ENCODE data around the gene INHBC.

DNA sequence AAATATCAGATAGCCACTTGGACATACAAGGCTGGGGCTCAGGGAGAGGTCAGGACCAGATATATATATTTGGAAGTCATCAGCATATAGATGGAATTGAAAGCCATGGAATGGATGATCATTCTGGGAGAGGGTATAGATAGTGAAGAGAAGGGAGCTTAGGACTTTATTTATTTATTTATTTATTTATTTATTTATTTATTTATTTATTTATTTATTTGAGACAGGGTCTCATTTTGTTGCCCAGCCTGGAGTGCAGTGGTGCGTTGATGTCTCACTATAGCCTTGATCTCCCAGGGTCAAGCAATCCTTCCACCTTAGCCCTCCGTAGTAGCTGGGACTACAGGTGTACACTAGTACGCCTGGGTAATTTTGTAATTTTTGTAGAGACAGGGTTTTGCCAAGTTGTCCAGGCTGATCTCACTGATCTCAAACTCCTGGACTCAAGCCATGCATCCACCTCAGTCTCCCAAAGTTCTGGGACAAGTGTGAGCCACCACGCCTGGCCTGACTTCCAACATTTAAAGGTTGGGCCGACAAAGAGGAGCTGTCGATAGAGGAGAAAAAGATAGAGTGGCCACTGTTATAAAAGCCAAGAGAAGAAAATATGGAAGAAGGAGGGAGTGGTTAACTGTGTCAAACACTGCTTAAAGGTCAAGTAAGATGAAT is 11.8 kb downstream of the INHBC start:
- TF ChIP-seq, protein P1, sequence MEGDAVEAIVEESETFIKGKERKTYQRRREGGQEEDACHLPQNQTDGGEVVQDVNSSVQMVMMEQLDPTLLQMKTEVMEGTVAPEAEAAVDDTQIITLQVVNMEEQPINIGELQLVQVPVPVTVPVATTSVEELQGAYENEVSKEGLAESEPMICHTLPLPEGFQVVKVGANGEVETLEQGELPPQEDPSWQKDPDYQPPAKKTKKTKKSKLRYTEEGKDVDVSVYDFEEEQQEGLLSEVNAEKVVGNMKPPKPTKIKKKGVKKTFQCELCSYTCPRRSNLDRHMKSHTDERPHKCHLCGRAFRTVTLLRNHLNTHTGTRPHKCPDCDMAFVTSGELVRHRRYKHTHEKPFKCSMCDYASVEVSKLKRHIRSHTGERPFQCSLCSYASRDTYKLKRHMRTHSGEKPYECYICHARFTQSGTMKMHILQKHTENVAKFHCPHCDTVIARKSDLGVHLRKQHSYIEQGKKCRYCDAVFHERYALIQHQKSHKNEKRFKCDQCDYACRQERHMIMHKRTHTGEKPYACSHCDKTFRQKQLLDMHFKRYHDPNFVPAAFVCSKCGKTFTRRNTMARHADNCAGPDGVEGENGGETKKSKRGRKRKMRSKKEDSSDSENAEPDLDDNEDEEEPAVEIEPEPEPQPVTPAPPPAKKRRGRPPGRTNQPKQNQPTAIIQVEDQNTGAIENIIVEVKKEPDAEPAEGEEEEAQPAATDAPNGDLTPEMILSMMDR (IDR thresholded peaks at IDR 0.05) = no peak
- no peak for TF ChIP-seq POLR2A (IDR thresholded peaks at IDR 0.05)

Data from testis (tissue), 2 donors.